Fibroblast of lung (primary cell): ENCODE results near the gene ATP5MG. TPM values are rescaled to one million over a fixed set of nuclear protein-coding genes. Genes with fewer than 3 reads are reported as not detected.

Experiments used
- DNase-seq, 2 donors: peaks; one replicate each; pipeline versions ENCODE4 v3.0.0 to v3.0.0-alpha.2; 2010; ENCODE audit warnings: low read depth in 2 of 2
- H2AFZ ChIP-seq: 2 replicates; pipeline ENCODE4 v1.5.1; 2012; ENCODE audit warnings: low read length, control low read depth, inconsistent platforms
- H3K27ac ChIP-seq: 2 replicates; pipeline ENCODE4 v1.5.1; 2011; ENCODE audit warnings: low read length, control low read depth; ENCODE audit not compliant: insufficient read depth
- H3K27me3 ChIP-seq: 2 replicates; pipeline ENCODE4 v1.5.1; 2011; ENCODE audit warnings: mild to moderate bottlenecking, low read length; ENCODE audit not compliant: control insufficient read depth, insufficient read depth
- H3K36me3 ChIP-seq: 2 replicates; pipeline ENCODE4 v1.5.1; 2011; ENCODE audit warnings: low read length; ENCODE audit not compliant: control insufficient read depth, insufficient read depth
- H3K4me1 ChIP-seq: 2 replicates; pipeline ENCODE4 v1.5.1; 2011; ENCODE audit warnings: low read length; ENCODE audit not compliant: control insufficient read depth, insufficient read depth; ENCODE audit errors: extremely low read depth
- H3K4me2 ChIP-seq: 2 replicates; pipeline ENCODE4 v1.5.1; 2011; ENCODE audit warnings: low read length, control low read depth; ENCODE audit not compliant: insufficient read depth; ENCODE audit errors: extremely low read depth
- H3K4me3 ChIP-seq, 4 experiments: fragments of 200-600 bp in 1 of 4; sonication (generic) in 1 of 4; replicated peaks in 1 of 4; 2 replicates each; pipeline ENCODE4 v1.5.1; 2011 to 2016; ENCODE audit warnings: low read length in 4 of 4, low read depth in 3 of 4, mild to moderate bottlenecking in 3 of 4, control low read depth in 2 of 4, inconsistent platforms in 1 of 4, mixed read lengths in 1 of 4; ENCODE audit not compliant: insufficient read depth in 1 of 4; ENCODE audit errors: control extremely low read depth in 1 of 4
- H3K79me2 ChIP-seq: 2 replicates; pipeline ENCODE4 v1.5.1; 2012; ENCODE audit warnings: mild to moderate bottlenecking, low read length, inconsistent platforms; ENCODE audit not compliant: control insufficient read depth, insufficient read depth
- H3K9ac ChIP-seq: 2 replicates; pipeline ENCODE4 v1.5.1; 2011; ENCODE audit warnings: mild to moderate bottlenecking, low read length, control low read depth; ENCODE audit not compliant: insufficient read depth
- H3K9me3 ChIP-seq: 2 replicates; pipeline ENCODE4 v1.5.1; 2012; ENCODE audit warnings: low read depth, low read length; ENCODE audit not compliant: control insufficient read depth, insufficient read depth
- H4K20me1 ChIP-seq: 2 replicates; pipeline ENCODE4 v1.5.1; 2011; ENCODE audit warnings: low read length; ENCODE audit not compliant: control insufficient read depth, insufficient read depth; ENCODE audit errors: extremely low read depth
- EZH2 ChIP-seq: IDR thresholded peaks from 2 replicates; pipeline ENCODE4 v1.5.1; 2012; ENCODE audit warnings: low read length, control low read depth, mild to moderate bottlenecking; ENCODE audit errors: missing control alignments
- polyA plus RNA-seq, 2 donors: library from polyadenylated mRNA; depleted of rRNA in 1 of 2; stranded (reverse) in 1 of 2; unstranded in 1 of 2; fragments of >200 nt; gene quantifications; 2 replicates each; pipeline ENCODE4 v1.2.1, GENCODE V29; 2011 to 2012; ENCODE audit warnings: missing spikeins in 1 of 2
- total RNA-seq: library from RNA; depleted of rRNA; stranded (reverse); fragments of >200 nt; gene quantifications from 2 replicates; pipeline ENCODE4 v1.2.1, GENCODE V29; 2014
- TF ChIP-seq, protein P1 (sequence below), 2 donors: IDR thresholded peaks in 1 of 2; conservative IDR thresholded peaks in 1 of 2; 1 replicate in 1 of 2; 2 replicates in 1 of 2; pipeline ENCODE4 v1.5.1; 2011 to 2012; ENCODE audit warnings: low read length in 2 of 2, control low read depth in 1 of 2, inconsistent platforms in 1 of 2, low read depth in 1 of 2, mild to moderate bottlenecking in 1 of 2

ATP5MG gene
- total and polyA plus RNA-seq, 2 donors (not counting 1 experiment from before 2014, with no cell fraction given), result 75.6 to 217 TPM

DNA sequence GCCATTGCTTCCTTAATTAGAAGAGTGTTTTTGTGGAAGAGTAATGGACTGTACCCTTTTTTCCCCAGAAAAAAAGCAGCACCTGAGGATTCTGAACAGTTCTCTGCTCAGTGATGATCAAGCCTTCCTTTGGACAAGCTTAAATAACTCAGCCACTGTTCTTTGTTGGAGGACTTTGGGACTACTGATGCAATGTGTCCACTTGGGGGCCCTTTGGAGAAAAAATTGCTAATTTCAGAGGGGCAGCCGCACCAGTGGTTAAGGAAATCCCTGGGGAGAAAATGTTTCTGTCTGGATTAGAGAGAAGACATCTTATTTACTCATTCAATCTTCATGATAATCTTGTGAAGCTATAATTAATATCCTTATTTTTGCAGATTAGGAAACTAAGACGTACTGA is 29.6 kb downstream of the ATP5MG start:
- Histone ChIP-seq H3K4me3 (no peak overlapping the region), H3K4me1 (peaks cover 7% of the 10 kb centered on the region), H3K36me3 (no peaks in the 10 kb centered on the region), H3K4me2 (no peak overlapping the region), H3K9ac (no peak overlapping the region), H3K27me3 (no peaks in the 10 kb centered on the region), H3K79me2 (no peaks in the 10 kb centered on the region), H3K27ac (no peak overlapping the region), H3K9me3 (no peaks in the 10 kb centered on the region), H4K20me1 (no peaks in the 10 kb centered on the region), H2AFZ (no peak overlapping the region)
- no peak for DNase-seq
- TF ChIP-seq EZH2, result no peak
- TF ChIP-seq, protein P1, sequence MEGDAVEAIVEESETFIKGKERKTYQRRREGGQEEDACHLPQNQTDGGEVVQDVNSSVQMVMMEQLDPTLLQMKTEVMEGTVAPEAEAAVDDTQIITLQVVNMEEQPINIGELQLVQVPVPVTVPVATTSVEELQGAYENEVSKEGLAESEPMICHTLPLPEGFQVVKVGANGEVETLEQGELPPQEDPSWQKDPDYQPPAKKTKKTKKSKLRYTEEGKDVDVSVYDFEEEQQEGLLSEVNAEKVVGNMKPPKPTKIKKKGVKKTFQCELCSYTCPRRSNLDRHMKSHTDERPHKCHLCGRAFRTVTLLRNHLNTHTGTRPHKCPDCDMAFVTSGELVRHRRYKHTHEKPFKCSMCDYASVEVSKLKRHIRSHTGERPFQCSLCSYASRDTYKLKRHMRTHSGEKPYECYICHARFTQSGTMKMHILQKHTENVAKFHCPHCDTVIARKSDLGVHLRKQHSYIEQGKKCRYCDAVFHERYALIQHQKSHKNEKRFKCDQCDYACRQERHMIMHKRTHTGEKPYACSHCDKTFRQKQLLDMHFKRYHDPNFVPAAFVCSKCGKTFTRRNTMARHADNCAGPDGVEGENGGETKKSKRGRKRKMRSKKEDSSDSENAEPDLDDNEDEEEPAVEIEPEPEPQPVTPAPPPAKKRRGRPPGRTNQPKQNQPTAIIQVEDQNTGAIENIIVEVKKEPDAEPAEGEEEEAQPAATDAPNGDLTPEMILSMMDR (conservative IDR thresholded peaks at IDR 0.05 in 1 of 2, IDR thresholded peaks at IDR 0.05 in 1 of 2; ENCODE audit: low read depth in 1 of 2, low read length in 2 of 2), result peak in 1 of 2 donors; percentile 9

- H3K4me2 ChIP-seq, result peak overlapping the region; percentile 100
- TF ChIP-seq, protein P1 (conservative IDR thresholded peaks at IDR 0.05 in 1 of 2, IDR thresholded peaks at IDR 0.05 in 1 of 2; ENCODE audit: low read depth in 1 of 2, low read length in 2 of 2), result no peak
- no peak for TF ChIP-seq EZH2
- H3K36me3 ChIP-seq, result no peaks in the 10 kb centered on the region
- H2AFZ ChIP-seq, result peak overlapping the region; percentile 93
- no peaks in the 10 kb centered on the region for H3K27me3 ChIP-seq
- H3K9me3 ChIP-seq, result no peaks in the 10 kb centered on the region
- no peak overlapping the region for H3K27ac ChIP-seq
- peaks cover 3% of the 10 kb centered on the region for H4K20me1 ChIP-seq
- H3K4me1 ChIP-seq, result peaks cover 7% of the 10 kb centered on the region
- DNase-seq, result peak; percentile 56 to 60
- peaks cover 26% of the 10 kb centered on the region for H3K79me2 ChIP-seq
- H3K4me3 ChIP-seq, result peak overlapping the region; percentile 53 to 90 (median 80)
- no peak overlapping the region for H3K9ac ChIP-seq
Observed at GRCh38 chr11:118434123-118434552, 32.7 kb downstream of the ATP5MG start.

DNA sequence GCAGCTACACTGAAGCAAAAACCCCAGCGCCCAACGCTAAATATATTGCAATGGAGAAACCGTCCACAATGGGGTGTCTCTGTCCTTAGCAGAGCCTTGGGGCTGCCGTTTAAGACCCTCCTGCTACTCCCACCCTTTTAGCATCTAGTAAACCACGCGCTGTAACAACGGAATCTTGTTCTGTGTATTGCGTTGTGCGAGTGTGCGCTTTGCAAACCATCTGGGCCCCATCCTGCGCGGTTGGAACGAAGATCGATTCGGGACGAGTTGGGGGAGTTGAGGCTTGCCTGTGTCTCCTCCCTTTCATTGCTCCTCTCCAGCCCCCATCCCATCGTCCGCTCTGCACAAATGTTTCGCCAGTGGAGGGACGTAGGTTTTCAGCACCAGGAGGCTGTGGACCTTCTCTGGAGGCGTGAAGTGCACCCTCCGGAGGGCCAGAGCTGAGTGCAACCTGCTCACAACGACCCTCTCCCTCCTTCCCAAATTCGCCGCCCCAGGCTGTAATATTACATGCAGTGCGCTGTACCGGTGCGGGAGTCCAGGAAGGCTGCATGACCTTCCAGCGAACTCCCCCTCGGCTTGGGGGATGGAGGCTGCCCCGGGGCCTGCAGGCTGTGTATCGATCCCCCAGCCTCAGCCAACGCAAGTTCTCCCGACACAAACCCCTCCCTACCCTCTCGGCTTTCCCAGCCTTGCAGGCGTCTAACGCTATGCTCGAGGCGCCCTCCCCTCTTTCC is 33.3 kb downstream of the ATP5MG start:
- peak overlapping the region; percentile 53 to 90 (median 80) for H3K4me3 ChIP-seq
- peak overlapping the region; percentile 93 for H2AFZ ChIP-seq
- no peaks in the 10 kb centered on the region for H3K36me3 ChIP-seq
- H4K20me1 ChIP-seq, result peaks cover 7% of the 10 kb centered on the region
- peaks cover 10% of the 10 kb centered on the region for H3K4me1 ChIP-seq
- no peak overlapping the region for H3K9ac ChIP-seq
- H3K9me3 ChIP-seq, result no peaks in the 10 kb centered on the region
- H3K79me2 ChIP-seq, result peaks cover 32% of the 10 kb centered on the region
- no peak overlapping the region for H3K27ac ChIP-seq
- H3K27me3 ChIP-seq, result no peaks in the 10 kb centered on the region
- H3K4me2 ChIP-seq, result peak overlapping the region; percentile 100
- no peak for TF ChIP-seq EZH2
- TF ChIP-seq, protein P1 (conservative IDR thresholded peaks at IDR 0.05 in 1 of 2, IDR thresholded peaks at IDR 0.05 in 1 of 2; ENCODE audit: low read depth in 1 of 2, low read length in 2 of 2), result peak in 1 of 2 donors; percentile 6
- peak; percentile 26 to 53 for DNase-seq
